Measurements from ENCODE around the gene SF1.

GRCh38 chr11:64723907-64724862 lies 54.2 kb downstream of the SF1 start:
- TF ChIP-seq POLR2AphosphoS5 (IDR thresholded peaks at IDR 0.05; ENCODE audit: insufficient read depth in 1 of 2, low read depth in 1 of 2) (no peak), CTCF (IDR thresholded peaks at IDR 0.05) (no peak)

Measured in vagina (tissue), 2 donors.